ENCODE results near the gene C19orf18.

Gene C19orf18

DNA sequence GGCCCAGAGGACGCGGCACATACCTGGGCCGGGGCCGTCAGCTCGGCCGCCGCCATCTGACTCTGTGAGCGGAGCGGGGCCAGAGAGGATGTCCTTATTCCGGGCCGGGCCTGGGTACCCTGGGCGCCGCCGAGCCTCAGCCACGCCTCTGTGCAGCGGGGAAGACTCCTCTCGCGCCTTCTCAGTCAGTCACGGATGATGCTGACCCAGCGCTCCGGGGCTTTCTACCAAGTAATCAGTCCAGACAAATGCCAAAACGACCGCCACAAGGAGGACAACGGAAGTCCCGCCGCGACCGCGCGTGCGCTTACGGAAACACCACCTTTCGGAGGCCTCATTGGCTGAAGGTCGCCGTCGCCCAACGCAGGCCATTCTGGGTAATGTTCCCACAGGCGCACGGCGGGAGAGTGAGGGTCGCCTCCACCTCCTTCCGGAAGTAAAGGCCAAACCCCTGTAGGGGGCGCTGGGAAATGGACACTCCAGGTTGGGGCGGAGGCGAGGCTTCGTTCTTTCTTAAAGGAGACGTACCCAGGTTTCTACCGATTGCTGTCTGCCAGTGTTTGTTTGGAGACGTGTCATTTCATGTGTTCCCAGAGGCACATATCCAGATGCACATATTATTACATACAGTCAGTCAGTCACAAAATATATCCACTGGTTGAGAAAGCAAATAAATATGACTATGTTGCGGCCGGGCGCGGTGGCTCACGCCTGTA is 26.8 kb downstream of the C19orf18 start, which contains the start of gene ZNF256:
Gene ZNF256 (minus strand): TSS at position 288 of the 716 bp plus-strand sequence. CDS start 232 bp downstream, at position 56.
- peak; percentile 84 for DNase-seq (ENCODE audit: low read depth)

DNA sequence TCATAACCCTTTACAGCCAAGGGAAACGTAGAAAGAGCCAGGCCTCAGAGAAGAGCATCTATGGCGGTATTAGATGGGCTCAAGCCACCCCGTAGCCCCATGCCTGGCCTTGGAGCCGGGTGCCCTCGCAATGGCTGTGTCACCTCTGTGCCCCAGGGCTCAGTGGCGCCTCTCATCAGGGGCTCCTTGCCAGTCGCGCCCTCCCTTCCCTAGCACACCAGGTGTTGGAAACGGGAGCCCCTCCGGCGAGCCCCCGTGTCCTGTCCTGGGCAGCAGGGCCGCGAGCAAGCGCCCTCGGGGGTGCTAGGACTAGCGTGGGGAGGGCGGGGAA is 27.3 kb downstream of the C19orf18 start:
- DNase-seq (ENCODE audit: low read depth) = no peak

DNA sequence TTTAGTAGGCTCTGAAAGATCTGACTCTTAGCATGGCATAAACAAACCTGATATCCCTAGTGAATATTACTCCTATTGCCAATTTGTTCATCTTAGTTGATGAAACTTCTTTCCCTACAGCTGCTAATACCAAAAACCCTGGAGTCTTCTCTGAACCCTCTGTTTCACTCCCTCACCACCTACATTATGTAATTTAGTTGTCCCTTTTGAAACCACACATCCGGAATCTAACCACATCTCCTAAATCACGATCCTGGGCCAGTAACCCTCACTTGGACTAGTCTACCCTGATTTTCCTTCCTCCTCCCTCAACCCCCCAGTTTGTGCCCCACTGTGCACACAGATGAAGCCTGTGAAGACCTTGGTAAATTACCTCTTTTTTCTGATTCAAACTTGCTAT is 28.0 kb downstream of the C19orf18 start:
- DNase-seq (ENCODE audit: low read depth) = no peak

GRCh38 chr19:57941593-57941992 is 32.7 kb downstream of the C19orf18 start:
- DNase-seq (ENCODE audit: low read depth) = no peak

DNA sequence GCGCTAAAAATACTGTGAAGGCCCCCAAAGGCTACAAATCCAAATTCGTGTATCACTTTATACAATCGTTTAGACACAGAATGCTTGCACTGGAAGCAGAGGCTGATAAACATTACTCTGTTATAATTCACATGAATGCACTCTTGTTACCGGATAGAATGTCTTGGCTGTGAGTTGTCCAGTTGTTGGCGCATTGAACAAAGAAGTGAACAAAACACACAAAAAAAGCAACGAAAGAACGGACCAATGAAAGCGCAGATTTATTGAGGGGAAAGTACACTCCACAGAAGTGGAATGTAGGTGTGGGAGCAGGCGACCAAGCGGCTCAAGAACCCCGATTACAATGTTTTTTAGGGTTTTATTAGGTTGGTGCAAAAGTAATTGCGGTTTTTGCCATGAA is 38.6 kb downstream of the C19orf18 start:
- no peak for DNase-seq (ENCODE audit: low read depth)

- peak; percentile 15 for DNase-seq (ENCODE audit: low read depth)
Observed at GRCh38 chr19:57934820-57935665, 39.3 kb downstream of the C19orf18 start, which contains the start of gene ZNF418. ZNF418 (minus strand) TSS chr19:57935402; CDS start chr19:57933822, 1,580 bp downstream.

GRCh38 chr19:57927587-57927986 is 46.7 kb downstream of the C19orf18 start:
- DNase-seq (ENCODE audit: low read depth) = no peak

DNA sequence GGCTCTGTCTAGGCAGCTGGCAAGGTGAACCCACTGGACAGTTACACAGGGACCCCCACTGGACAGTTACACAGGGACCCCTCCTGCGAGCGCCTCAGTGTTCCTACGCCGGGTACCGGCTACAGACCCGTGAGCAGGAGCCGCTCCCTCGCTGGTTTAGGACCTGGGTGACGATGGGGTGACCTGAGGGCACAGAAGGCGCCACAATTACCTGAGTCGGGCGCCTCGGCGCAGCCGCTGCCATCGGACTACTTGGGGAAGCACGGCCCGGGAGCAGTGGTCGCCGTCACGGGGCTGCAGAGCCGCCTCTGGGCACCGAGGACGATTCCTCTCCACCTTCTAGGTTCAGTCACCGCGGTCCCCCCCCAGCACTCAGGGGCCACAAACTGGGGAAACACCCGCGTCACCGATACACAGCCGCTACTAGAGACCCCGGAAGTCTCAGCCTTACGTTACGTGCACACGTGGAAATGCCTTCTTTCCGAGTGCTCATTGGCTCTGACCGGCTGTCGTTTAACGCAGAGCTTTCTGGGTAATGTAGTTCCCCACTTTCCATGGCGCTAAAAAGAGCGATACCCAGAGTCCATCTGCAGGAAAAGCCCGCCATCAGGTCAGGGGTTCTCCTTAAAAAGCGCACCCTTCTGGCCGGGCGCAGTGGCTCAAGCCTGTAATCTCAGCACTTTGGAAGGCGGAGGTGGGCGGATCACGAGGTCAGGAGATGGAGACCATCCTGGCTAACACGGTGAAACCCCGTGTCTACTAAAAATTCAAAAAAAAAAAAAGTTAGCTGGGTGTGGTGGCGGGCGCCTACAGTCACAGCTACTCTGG is 58.0 kb downstream of the C19orf18 start, which contains the start of gene ZNF417:
Gene ZNF417 (minus strand): TSS at position 425 of the 828 bp plus-strand sequence. CDS start 181 bp downstream, at position 244.
- peak; percentile 80 for DNase-seq (ENCODE audit: low read depth)

GRCh38 chr19:57914531-57914930 is 59.8 kb downstream of the C19orf18 start:
- no peak for DNase-seq (ENCODE audit: low read depth)

All from activated gamma-delta T cell treated with anti-CD3 and anti-CD28 coated beads, Interleukin-2, amount 50 U/mL, for 16 hours (primary cell).